ENCODE data around the gene MSI2.

DNA sequence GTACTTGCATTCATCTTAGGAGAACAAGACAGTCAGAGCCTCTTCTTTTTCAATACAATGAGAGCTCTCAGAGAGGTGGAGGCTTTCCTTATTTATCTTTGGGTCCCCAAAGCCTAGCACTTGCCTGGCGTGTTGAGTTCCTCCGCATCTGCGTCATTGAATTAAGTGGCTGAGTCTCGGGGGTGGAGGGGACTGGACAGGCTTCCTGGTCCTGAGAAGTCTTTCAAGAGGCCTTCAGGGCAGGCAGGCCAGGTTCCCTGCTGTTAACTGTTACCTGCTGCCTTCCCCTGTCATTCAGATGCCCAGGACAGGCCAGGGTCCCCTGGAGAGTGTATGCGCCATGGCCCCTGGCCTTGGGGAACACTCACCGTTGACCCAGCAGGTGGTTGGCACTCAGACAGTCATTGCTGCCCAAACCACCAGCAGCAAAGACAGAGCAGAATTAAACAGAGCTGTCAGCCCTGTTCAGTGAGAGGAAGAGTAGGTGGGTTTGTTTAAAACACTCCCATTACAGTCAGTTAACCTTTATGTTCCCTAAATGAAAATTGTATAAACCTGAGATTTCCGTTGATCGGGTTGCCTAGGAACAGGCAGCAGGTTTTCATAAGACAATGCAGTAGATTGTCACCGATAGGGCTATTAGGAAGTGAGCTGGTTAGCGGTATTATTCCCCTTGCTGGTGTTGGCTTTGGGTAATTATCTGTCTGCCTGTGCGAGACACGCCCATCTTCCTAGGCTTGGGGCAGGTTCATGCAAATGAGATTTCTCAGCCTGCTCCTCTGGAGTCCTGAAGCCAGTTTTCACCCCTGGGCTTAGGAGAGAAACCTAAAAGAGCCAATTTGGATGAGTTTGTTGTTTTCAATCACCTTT is 356.1 kb downstream of the MSI2 start:
- TF ChIP-seq FOXA1 (IDR thresholded peaks at IDR 0.05) (no peak), HDGF (IDR thresholded peaks at IDR 0.05; ENCODE audit: borderline replicate concordance) (no peak), SP1 (IDR thresholded peaks at IDR 0.05) (no peak), ELF4 (IDR thresholded peaks at IDR 0.05) (no peak), SUZ12 (IDR thresholded peaks at IDR 0.05) (no peak), FOXM1 (IDR thresholded peaks at IDR 0.05; ENCODE audit: borderline replicate concordance) (no peak), BHLHE40 (IDR thresholded peaks at IDR 0.05; ENCODE audit: borderline replicate concordance) (no peak), TARDBP (IDR thresholded peaks at IDR 0.05) (no peak), L3MBTL2 (conservative IDR thresholded peaks at IDR 0.05) (no peak), ARNT (IDR thresholded peaks at IDR 0.05) (no peak)
- TF ChIP-seq, protein P1, sequence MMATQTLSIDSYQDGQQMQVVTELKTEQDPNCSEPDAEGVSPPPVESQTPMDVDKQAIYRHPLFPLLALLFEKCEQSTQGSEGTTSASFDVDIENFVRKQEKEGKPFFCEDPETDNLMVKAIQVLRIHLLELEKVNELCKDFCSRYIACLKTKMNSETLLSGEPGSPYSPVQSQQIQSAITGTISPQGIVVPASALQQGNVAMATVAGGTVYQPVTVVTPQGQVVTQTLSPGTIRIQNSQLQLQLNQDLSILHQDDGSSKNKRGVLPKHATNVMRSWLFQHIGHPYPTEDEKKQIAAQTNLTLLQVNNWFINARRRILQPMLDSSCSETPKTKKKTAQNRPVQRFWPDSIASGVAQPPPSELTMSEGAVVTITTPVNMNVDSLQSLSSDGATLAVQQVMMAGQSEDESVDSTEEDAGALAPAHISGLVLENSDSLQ (IDR thresholded peaks at IDR 0.05) = no peak

Data from HEK293T (cell line).